Measurements from ENCODE around the gene OR1F1.
A peak's percentile ranks its signal among the peaks of the same experiment; 100 is the strongest.
"Not testable (repeated sequence)": the region's sequence is repeated elsewhere in the genome, so short reads cannot be mapped to it uniquely, and the experiment has no call there.

Gene OR1F1

GRCh38 chr16:3164121-3164991 is 23.6 kb upstream of the OR1F1 start:
- peaks cover 17 to 18% of the 10 kb centered on the region in 2 donors for H3K27me3 ChIP-seq (ENCODE audit: control insufficient read depth in 1 of 2, insufficient read depth in 2 of 2, low read length in 2 of 2)
- peaks cover 10% of the 10 kb centered on the region for H3K4me1 ChIP-seq (ENCODE audit: control insufficient read depth, insufficient read depth, low read length)
- H3K27ac ChIP-seq (ENCODE audit: low read length), result no peak overlapping the region
- H3K9me3 ChIP-seq (ENCODE audit: control insufficient read depth in 2 of 2, low read length in 2 of 2), result no peaks in the 10 kb centered on the region
- H3K9ac ChIP-seq (ENCODE audit: low read length in 2 of 2), result no peak overlapping the region
- H3K36me3 ChIP-seq (ENCODE audit: control insufficient read depth in 2 of 2, insufficient read depth in 2 of 2, low read length in 2 of 2), result no peaks in the 10 kb centered on the region
- H3K4me3 ChIP-seq (ENCODE audit: low read length in 2 of 2), result no peak overlapping the region

DNA sequence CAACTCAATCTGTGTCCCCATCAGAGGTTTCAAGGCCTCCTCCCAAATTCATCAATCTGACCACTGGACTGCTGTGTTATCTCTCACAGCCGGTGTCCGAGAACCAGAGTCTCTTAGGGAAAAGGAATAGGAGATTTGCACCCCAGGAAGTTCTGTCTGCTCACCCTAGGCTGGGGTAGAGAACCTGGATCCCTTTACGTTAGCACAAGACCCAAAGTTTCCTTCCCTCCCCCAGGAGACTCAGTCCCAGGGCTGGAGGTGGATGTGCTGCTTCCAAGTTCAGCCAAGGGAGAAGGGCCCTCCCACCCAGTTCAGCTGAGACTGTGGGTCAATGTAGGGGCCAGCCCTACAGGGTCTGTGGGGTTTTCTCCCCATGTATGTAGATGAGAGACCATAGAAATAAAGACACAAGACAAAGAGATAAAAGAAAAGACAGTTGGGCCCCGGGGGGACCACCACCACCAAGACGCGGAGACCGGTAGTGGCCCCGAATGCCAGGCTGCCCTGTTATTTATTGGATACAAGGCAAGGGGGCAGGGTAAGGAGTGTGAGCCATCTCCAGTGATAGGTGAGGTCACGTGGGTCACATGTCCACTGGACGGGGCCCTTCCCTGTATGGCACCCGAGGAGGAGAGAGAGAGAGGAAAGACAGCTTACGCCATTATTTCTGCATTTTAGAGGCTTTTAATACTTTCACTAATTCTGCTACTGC is 22.7 kb upstream of the OR1F1 start:
- H3K4me3 ChIP-seq (ENCODE audit: low read length in 2 of 2), result peak overlapping the region; percentile 55 to 59
- peaks cover 17 to 24% of the 10 kb centered on the region in 2 donors for H3K27me3 ChIP-seq (ENCODE audit: control insufficient read depth in 1 of 2, insufficient read depth in 2 of 2, low read length in 2 of 2)
- peaks cover 3% of the 10 kb centered on the region for H3K4me1 ChIP-seq (ENCODE audit: control insufficient read depth, insufficient read depth, low read length)

GRCh38 chr16:3166505-3166886 is 21.5 kb upstream of the OR1F1 start:
- H3K9ac ChIP-seq (ENCODE audit: low read length in 2 of 2), result peak overlapping the region in 1 of 2 donors; percentile 9
- H3K27ac ChIP-seq (ENCODE audit: low read length), result no peak overlapping the region
- H3K27me3 ChIP-seq (ENCODE audit: control insufficient read depth in 1 of 2, insufficient read depth in 2 of 2, low read length in 2 of 2), result peaks cover 28 to 30% of the 10 kb centered on the region in 2 donors
- no peaks in the 10 kb centered on the region for H3K36me3 ChIP-seq (ENCODE audit: control insufficient read depth in 2 of 2, insufficient read depth in 2 of 2, low read length in 2 of 2)
- no peak overlapping the region for H3K4me3 ChIP-seq (ENCODE audit: low read length in 2 of 2)
- no peaks in the 10 kb centered on the region for H3K9me3 ChIP-seq (ENCODE audit: control insufficient read depth in 2 of 2, low read length in 2 of 2)
- peaks cover 12% of the 10 kb centered on the region for H3K4me1 ChIP-seq (ENCODE audit: control insufficient read depth, insufficient read depth, low read length)

More for the DNA sequence above, 22.7 kb upstream of the OR1F1 start:
- peak overlapping the region; percentile 28 to 42 for H3K9ac ChIP-seq (ENCODE audit: low read length in 2 of 2)
- no peaks in the 10 kb centered on the region for H3K9me3 ChIP-seq (ENCODE audit: control insufficient read depth in 2 of 2, low read length in 2 of 2)
- no peaks in the 10 kb centered on the region for H3K36me3 ChIP-seq (ENCODE audit: control insufficient read depth in 2 of 2, insufficient read depth in 2 of 2, low read length in 2 of 2)
- H3K27ac ChIP-seq (ENCODE audit: low read length), result no peak overlapping the region

DNA sequence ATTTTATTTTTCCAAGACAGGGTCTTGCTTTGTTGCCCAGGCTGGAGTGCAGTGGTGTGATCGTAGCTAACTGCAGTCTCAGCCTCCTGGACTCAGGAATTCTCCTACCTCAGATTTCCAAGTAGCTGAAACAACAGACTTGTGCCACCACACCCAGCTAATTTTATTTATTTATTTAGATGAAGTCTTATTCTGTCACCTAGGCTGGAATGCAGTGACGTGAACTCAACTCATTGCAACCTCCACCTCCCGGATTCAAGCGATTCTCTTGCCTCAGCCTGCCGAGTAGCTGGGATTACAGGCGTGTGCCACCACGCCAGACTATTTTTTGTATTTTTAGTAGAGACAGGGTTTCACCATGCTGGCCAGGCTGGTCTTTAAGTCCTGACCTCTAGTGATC is 19.3 kb upstream of the OR1F1 start:
- H3K9ac ChIP-seq (ENCODE audit: low read length in 2 of 2); H3K9me3 ChIP-seq (ENCODE audit: control insufficient read depth in 2 of 2, low read length in 2 of 2); H3K36me3 ChIP-seq (ENCODE audit: control insufficient read depth in 2 of 2, insufficient read depth in 2 of 2, low read length in 2 of 2); H3K27ac ChIP-seq (ENCODE audit: low read length); H3K4me3 ChIP-seq (ENCODE audit: low read length in 2 of 2): not testable (repeated sequence)
- Histone ChIP-seq H3K4me1 (ENCODE audit: control insufficient read depth, insufficient read depth, low read length) (peaks cover 13% of the 10 kb centered on the region), H3K27me3 (ENCODE audit: control insufficient read depth in 1 of 2, insufficient read depth in 2 of 2, low read length in 2 of 2) (peaks cover 39 to 42% of the 10 kb centered on the region in 2 donors)

GRCh38 chr16:3170440-3171180 is 17.4 kb upstream of the OR1F1 start:
- Histone ChIP-seq H3K9ac (ENCODE audit: low read length in 2 of 2) (peak overlapping the region in 1 of 2 donors; percentile 38), H3K27me3 (ENCODE audit: control insufficient read depth in 1 of 2, insufficient read depth in 2 of 2, low read length in 2 of 2) (peaks cover 52 to 61% of the 10 kb centered on the region in 2 donors), H3K9me3 (ENCODE audit: control insufficient read depth in 2 of 2, low read length in 2 of 2) (no peaks in the 10 kb centered on the region), H3K4me3 (ENCODE audit: low read length in 2 of 2) (peak overlapping the region; percentile 25 to 35), H3K36me3 (ENCODE audit: control insufficient read depth in 2 of 2, insufficient read depth in 2 of 2, low read length in 2 of 2) (no peaks in the 10 kb centered on the region), H3K4me1 (ENCODE audit: control insufficient read depth, insufficient read depth, low read length) (peaks cover 12% of the 10 kb centered on the region), H3K27ac (ENCODE audit: low read length) (no peak overlapping the region)

DNA sequence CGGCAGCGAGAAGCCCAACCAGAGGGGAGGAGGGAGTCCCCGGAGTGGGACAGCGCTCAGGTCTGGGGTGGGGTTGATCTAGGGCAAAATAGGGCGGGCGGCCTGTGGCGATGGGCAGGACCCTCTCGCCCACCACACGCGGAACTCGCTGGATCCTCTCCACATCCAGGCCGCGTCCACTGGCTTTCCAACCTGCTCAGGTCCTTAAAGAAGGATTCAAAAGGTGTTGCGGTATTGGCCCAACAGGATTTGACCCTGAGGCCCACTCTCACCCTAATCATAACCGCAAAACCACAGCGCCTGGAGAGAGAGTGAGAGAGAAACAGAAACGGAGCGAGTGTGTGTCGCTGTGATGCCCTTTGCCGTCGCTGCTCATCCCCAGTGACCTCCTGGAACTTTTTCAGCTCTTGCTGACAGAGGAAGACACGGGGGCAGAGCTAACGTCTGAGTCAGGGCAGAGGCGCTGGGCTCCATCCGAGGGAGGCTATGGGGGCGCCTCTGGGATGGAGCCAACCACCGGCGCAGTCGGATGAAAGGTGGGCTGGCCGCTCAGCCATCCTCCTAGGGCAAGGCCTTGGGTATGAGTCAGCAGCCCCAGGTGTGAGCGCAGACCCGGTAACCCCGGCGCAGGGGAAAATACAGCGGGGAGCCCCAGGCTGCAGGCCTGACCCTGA is 16.7 kb upstream of the OR1F1 start:
- peak overlapping the region; percentile 25 to 35 for H3K4me3 ChIP-seq (ENCODE audit: low read length in 2 of 2)
- no peak overlapping the region for H3K27ac ChIP-seq (ENCODE audit: low read length)
- no peak overlapping the region for H3K9ac ChIP-seq (ENCODE audit: low read length in 2 of 2)
- no peaks in the 10 kb centered on the region for H3K9me3 ChIP-seq (ENCODE audit: control insufficient read depth in 2 of 2, low read length in 2 of 2)
- no peaks in the 10 kb centered on the region for H3K36me3 ChIP-seq (ENCODE audit: control insufficient read depth in 2 of 2, insufficient read depth in 2 of 2, low read length in 2 of 2)
- peaks cover 10% of the 10 kb centered on the region for H3K4me1 ChIP-seq (ENCODE audit: control insufficient read depth, insufficient read depth, low read length)
- H3K27me3 ChIP-seq (ENCODE audit: control insufficient read depth in 1 of 2, insufficient read depth in 2 of 2, low read length in 2 of 2), result peaks cover 58 to 68% of the 10 kb centered on the region in 2 donors

GRCh38 chr16:3171855-3172593 is 16.0 kb upstream of the OR1F1 start:
- Histone ChIP-seq H3K36me3 (ENCODE audit: control insufficient read depth in 2 of 2, insufficient read depth in 2 of 2, low read length in 2 of 2) (no peaks in the 10 kb centered on the region), H3K9ac (ENCODE audit: low read length in 2 of 2) (no peak overlapping the region), H3K4me3 (ENCODE audit: low read length in 2 of 2) (no peak overlapping the region), H3K9me3 (ENCODE audit: control insufficient read depth in 2 of 2, low read length in 2 of 2) (no peaks in the 10 kb centered on the region), H3K4me1 (ENCODE audit: control insufficient read depth, insufficient read depth, low read length) (peaks cover 10% of the 10 kb centered on the region), H3K27ac (ENCODE audit: low read length) (no peak overlapping the region), H3K27me3 (ENCODE audit: control insufficient read depth in 1 of 2, insufficient read depth in 2 of 2, low read length in 2 of 2) (peaks cover 60 to 72% of the 10 kb centered on the region in 2 donors)

GRCh38 chr16:3173892-3174617 is 13.9 kb upstream of the OR1F1 start:
- Histone ChIP-seq H3K36me3 (ENCODE audit: control insufficient read depth in 2 of 2, insufficient read depth in 2 of 2, low read length in 2 of 2) (no peaks in the 10 kb centered on the region), H3K9me3 (ENCODE audit: control insufficient read depth in 2 of 2, low read length in 2 of 2) (no peaks in the 10 kb centered on the region), H3K9ac (ENCODE audit: low read length in 2 of 2) (no peak overlapping the region), H3K4me3 (ENCODE audit: low read length in 2 of 2) (no peak overlapping the region), H3K27me3 (ENCODE audit: control insufficient read depth in 1 of 2, insufficient read depth in 2 of 2, low read length in 2 of 2) (peaks cover 57 to 75% of the 10 kb centered on the region in 2 donors), H3K4me1 (ENCODE audit: control insufficient read depth, insufficient read depth, low read length) (peaks cover 10% of the 10 kb centered on the region), H3K27ac (ENCODE audit: low read length) (no peak overlapping the region)

- Histone ChIP-seq H3K4me1 (ENCODE audit: control insufficient read depth, insufficient read depth, low read length) (peaks cover 10% of the 10 kb centered on the region), H3K9me3 (ENCODE audit: control insufficient read depth in 2 of 2, low read length in 2 of 2) (no peaks in the 10 kb centered on the region), H3K27ac (ENCODE audit: low read length) (no peak overlapping the region), H3K4me3 (ENCODE audit: low read length in 2 of 2) (no peak overlapping the region), H3K36me3 (ENCODE audit: control insufficient read depth in 2 of 2, insufficient read depth in 2 of 2, low read length in 2 of 2) (no peaks in the 10 kb centered on the region), H3K27me3 (ENCODE audit: control insufficient read depth in 1 of 2, insufficient read depth in 2 of 2, low read length in 2 of 2) (peaks cover 59 to 77% of the 10 kb centered on the region in 2 donors), H3K9ac (ENCODE audit: low read length in 2 of 2) (no peak overlapping the region)
These were observed 13.3 kb upstream of the OR1F1 start for GRCh38 chr16:3174618-3175148.
